Measurements from ENCODE around the gene MIAT.
A peak's percentile ranks its signal among the peaks of the same experiment; 100 is the strongest.

Gene MIAT

DNA sequence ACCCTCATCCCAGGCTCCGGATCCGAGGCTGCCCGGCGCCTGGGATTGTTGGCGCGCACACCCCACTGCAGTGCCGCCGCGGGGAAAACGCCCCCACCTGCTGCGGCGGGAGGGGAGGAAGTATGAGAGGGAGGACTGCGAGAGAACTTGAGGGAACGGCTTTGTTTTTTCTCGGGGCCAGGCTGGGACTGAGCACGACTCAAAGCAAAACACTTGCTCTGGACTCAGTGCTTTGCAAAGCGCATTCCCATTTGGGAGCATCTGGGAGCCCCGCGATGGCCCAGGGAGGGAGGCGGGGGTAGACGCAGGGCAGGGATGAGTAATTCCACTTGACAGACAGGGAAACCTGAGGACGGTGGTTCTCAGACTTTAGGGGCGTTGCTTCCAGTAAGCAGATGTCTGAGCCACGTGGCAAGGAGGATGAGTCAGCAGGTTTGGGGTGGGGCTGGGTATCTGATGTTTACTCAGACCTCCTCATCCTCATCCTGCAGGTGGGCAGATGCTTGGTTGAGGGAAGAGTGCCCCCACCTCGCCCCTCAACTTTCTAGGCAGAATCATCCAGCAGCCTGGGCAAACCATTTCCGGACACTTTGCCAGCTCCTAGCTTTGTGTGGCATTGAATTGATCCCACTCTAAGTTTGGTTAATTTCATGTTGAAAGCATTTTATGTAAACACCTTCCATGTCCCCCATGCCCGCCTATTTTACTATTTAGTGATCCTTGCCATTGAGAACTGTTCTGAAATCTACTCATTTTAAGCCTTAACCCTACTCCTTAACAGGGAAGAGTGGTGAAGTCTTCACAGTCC, 1.5 kb downstream of the MIAT start (continued):
- TF ChIP-seq YY1 (tag by site-specific recombination; IDR thresholded peaks at IDR 0.05) (no peak), PRDM1 (tag by site-specific recombination; IDR thresholded peaks at IDR 0.05) (peak; percentile 64; the same call in 1 of the 2 replicates), ZNF501 (tag by site-specific recombination; IDR thresholded peaks at IDR 0.05) (0 out of 2 replicates have a peak, but pooled peaks have one; percentile 10), ZNF24 (tag by site-specific recombination; IDR thresholded peaks at IDR 0.05) (0 out of 2 replicates have a peak, but pooled peaks have one; percentile 43), ZBTB20 (tag by site-specific recombination; IDR thresholded peaks at IDR 0.05) (peak; percentile 80), ZNF112 (tag by site-specific recombination; IDR thresholded peaks at IDR 0.05) (no peak), ZNF837 (tag by site-specific recombination; IDR thresholded peaks at IDR 0.05) (no peak), ZNF221 (tag by site-specific recombination; IDR thresholded peaks at IDR 0.05; ENCODE audit: borderline replicate concordance) (no peak), ZFP41 (tag by site-specific recombination; IDR thresholded peaks at IDR 0.05; ENCODE audit: borderline replicate concordance) (no peak), HOXC10 (CRISPR knock-in tag; IDR thresholded peaks at IDR 0.05) (no peak), GLIS1 (tag by site-specific recombination; IDR thresholded peaks at IDR 0.05) (peak; percentile 55; the same call in 1 of the 2 replicates), ZBTB48 (tag by site-specific recombination; IDR thresholded peaks at IDR 0.05) (0 out of 2 replicates have a peak, but pooled peaks have one; percentile 58), ZNF660 (tag by site-specific recombination; IDR thresholded peaks at IDR 0.05) (peak; percentile 44; the same call in 1 of the 2 replicates), KLF7 (tag by site-specific recombination; IDR thresholded peaks at IDR 0.05; ENCODE audit: borderline replicate concordance) (peak; percentile 66; the same call in 1 of the 2 replicates), SALL2 (tag by site-specific recombination; IDR thresholded peaks at IDR 0.05; ENCODE audit: borderline replicate concordance) (no peak), ZNF530 (tag by site-specific recombination; IDR thresholded peaks at IDR 0.05; ENCODE audit: low read depth) (no peak), ZNF140 (tag by site-specific recombination; IDR thresholded peaks at IDR 0.05) (no peak), ZNF560 (tag by site-specific recombination; IDR thresholded peaks at IDR 0.05; ENCODE audit: borderline replicate concordance) (no peak), ZBTB17 (tag by site-specific recombination; IDR thresholded peaks at IDR 0.05) (peak; percentile 83), SCRT1 (tag by site-specific recombination; IDR thresholded peaks at IDR 0.05; ENCODE audit: borderline replicate concordance) (peak; percentile 79), GFI1B (tag by site-specific recombination; IDR thresholded peaks at IDR 0.05) (no peak), ZNF600 (tag by site-specific recombination; IDR thresholded peaks at IDR 0.05) (peak; percentile 97)
- TF ChIP-seq, protein P1, sequence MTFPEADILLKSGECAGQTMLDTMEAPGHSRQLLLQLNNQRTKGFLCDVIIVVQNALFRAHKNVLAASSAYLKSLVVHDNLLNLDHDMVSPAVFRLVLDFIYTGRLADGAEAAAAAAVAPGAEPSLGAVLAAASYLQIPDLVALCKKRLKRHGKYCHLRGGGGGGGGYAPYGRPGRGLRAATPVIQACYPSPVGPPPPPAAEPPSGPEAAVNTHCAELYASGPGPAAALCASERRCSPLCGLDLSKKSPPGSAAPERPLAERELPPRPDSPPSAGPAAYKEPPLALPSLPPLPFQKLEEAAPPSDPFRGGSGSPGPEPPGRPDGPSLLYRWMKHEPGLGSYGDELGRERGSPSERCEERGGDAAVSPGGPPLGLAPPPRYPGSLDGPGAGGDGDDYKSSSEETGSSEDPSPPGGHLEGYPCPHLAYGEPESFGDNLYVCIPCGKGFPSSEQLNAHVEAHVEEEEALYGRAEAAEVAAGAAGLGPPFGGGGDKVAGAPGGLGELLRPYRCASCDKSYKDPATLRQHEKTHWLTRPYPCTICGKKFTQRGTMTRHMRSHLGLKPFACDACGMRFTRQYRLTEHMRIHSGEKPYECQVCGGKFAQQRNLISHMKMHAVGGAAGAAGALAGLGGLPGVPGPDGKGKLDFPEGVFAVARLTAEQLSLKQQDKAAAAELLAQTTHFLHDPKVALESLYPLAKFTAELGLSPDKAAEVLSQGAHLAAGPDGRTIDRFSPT (tag by site-specific recombination; IDR thresholded peaks at IDR 0.05), result peak; percentile 84
- TF ChIP-seq, protein P2, sequence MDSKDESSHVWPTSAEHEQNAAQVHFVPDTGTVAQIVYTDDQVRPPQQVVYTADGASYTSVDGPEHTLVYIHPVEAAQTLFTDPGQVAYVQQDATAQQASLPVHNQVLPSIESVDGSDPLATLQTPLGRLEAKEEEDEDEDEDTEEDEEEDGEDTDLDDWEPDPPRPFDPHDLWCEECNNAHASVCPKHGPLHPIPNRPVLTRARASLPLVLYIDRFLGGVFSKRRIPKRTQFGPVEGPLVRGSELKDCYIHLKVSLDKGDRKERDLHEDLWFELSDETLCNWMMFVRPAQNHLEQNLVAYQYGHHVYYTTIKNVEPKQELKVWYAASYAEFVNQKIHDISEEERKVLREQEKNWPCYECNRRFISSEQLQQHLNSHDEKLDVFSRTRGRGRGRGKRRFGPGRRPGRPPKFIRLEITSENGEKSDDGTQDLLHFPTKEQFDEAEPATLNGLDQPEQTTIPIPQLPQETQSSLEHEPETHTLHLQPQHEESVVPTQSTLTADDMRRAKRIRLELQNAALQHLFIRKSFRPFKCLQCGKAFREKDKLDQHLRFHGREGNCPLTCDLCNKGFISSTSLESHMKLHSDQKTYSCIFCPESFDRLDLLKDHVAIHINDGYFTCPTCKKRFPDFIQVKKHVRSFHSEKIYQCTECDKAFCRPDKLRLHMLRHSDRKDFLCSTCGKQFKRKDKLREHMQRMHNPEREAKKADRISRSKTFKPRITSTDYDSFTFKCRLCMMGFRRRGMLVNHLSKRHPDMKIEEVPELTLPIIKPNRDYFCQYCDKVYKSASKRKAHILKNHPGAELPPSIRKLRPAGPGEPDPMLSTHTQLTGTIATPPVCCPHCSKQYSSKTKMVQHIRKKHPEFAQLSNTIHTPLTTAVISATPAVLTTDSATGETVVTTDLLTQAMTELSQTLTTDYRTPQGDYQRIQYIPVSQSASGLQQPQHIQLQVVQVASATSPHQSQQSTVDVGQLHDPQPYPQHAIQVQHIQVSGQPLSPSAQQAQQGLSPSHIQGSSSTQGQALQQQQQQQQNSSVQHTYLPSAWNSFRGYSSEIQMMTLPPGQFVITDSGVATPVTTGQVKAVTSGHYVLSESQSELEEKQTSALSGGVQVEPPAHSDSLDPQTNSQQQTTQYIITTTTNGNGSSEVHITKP (tag by site-specific recombination; IDR thresholded peaks at IDR 0.05), result peak; percentile 82
- TF ChIP-seq, protein P3, sequence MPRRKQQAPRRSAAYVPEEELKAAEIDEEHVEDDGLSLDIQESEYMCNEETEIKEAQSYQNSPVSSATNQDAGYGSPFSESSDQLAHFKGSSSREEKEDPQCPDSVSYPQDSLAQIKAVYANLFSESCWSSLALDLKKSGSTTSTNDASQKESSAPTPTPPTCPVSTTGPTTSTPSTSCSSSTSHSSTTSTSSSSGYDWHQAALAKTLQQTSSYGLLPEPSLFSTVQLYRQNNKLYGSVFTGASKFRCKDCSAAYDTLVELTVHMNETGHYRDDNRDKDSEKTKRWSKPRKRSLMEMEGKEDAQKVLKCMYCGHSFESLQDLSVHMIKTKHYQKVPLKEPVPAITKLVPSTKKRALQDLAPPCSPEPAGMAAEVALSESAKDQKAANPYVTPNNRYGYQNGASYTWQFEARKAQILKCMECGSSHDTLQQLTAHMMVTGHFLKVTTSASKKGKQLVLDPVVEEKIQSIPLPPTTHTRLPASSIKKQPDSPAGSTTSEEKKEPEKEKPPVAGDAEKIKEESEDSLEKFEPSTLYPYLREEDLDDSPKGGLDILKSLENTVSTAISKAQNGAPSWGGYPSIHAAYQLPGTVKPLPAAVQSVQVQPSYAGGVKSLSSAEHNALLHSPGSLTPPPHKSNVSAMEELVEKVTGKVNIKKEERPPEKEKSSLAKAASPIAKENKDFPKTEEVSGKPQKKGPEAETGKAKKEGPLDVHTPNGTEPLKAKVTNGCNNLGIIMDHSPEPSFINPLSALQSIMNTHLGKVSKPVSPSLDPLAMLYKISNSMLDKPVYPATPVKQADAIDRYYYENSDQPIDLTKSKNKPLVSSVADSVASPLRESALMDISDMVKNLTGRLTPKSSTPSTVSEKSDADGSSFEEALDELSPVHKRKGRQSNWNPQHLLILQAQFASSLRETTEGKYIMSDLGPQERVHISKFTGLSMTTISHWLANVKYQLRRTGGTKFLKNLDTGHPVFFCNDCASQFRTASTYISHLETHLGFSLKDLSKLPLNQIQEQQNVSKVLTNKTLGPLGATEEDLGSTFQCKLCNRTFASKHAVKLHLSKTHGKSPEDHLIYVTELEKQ (tag by site-specific recombination; IDR thresholded peaks at IDR 0.05; ENCODE audit: borderline replicate concordance), result peak; percentile 73
- TF ChIP-seq, protein P4, sequence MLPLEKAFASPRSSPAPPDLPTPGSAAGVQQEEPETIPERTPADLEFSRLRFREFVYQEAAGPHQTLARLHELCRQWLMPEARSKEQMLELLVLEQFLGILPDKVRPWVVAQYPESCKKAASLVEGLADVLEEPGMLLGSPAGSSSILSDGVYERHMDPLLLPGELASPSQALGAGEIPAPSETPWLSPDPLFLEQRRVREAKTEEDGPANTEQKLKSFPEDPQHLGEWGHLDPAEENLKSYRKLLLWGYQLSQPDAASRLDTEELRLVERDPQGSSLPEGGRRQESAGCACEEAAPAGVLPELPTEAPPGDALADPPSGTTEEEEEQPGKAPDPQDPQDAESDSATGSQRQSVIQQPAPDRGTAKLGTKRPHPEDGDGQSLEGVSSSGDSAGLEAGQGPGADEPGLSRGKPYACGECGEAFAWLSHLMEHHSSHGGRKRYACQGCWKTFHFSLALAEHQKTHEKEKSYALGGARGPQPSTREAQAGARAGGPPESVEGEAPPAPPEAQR (tag by site-specific recombination; IDR thresholded peaks at IDR 0.05), result no peak
- TF ChIP-seq, protein P5, sequence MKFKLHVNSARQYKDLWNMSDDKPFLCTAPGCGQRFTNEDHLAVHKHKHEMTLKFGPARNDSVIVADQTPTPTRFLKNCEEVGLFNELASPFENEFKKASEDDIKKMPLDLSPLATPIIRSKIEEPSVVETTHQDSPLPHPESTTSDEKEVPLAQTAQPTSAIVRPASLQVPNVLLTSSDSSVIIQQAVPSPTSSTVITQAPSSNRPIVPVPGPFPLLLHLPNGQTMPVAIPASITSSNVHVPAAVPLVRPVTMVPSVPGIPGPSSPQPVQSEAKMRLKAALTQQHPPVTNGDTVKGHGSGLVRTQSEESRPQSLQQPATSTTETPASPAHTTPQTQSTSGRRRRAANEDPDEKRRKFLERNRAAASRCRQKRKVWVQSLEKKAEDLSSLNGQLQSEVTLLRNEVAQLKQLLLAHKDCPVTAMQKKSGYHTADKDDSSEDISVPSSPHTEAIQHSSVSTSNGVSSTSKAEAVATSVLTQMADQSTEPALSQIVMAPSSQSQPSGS (tag by site-specific recombination; IDR thresholded peaks at IDR 0.05; ENCODE audit: low read depth), result no peak

Data from HEK293 (cell line).